Calu3 (cell line): ENCODE results near the gene DERL3. TPM values are rescaled to one million over a fixed set of nuclear protein-coding genes. Genes with fewer than 3 reads are reported as not detected.

Experiments
- BruUV-seq: library from RNA; stranded (reverse); fragments of 400-500 nt; replicated peaks from 2 replicates; lab custom pipeline; 2021; lab: Mats Ljungman, UMichigan
- CTCF ChIA-PET: fragments of 300-600 bp; sonication (Branson Sonifier 250); formaldehyde crosslinking; loops from one replicate; lab custom pipeline; 2022; ENCODE audit warnings: antibody characterized with exemption; lab: Charles Lee
- DNase-seq: peaks from one replicate; pipeline ENCODE4 v3.0.0; 2022
- H3K27ac Mint-ChIP-seq: one replicate; pipeline ENCODE4 v1.8.0; 2022; ENCODE audit warnings: mixed read lengths; ENCODE audit not compliant: unreplicated experiment
- H3K27me3 Mint-ChIP-seq: one replicate; pipeline ENCODE4 v1.8.0; 2022; ENCODE audit warnings: mixed read lengths; ENCODE audit not compliant: unreplicated experiment
- H3K36me3 Mint-ChIP-seq: one replicate; pipeline ENCODE4 v1.8.0; 2022; ENCODE audit warnings: mild to moderate bottlenecking, moderate library complexity, mixed read lengths; ENCODE audit not compliant: insufficient read depth, unreplicated experiment
- H3K4me1 Mint-ChIP-seq: one replicate; pipeline ENCODE4 v1.8.0; 2022; ENCODE audit warnings: mild to moderate bottlenecking, low read depth, mixed read lengths; ENCODE audit not compliant: unreplicated experiment
- H3K4me3 Mint-ChIP-seq: one replicate; pipeline ENCODE4 v1.8.0; 2022; ENCODE audit warnings: mild to moderate bottlenecking, low read depth, moderate library complexity, mixed read lengths; ENCODE audit not compliant: unreplicated experiment
- H3K9me3 Mint-ChIP-seq: one replicate; pipeline ENCODE4 v1.8.0; 2022; ENCODE audit warnings: low read depth, mixed read lengths; ENCODE audit not compliant: unreplicated experiment
- CTCF ChIP-seq: fragments of 200-600 bp; IDR thresholded peaks from one replicate; pipeline ENCODE4 v1.8.0; 2022; ENCODE audit warnings: antibody characterized with exemption; ENCODE audit not compliant: unreplicated experiment
- intact Hi-C: fragments of 100-400 bp; cut with micrococcal nuclease; formaldehyde crosslinking; loops from one replicate; pipeline ENCODE4 v1.10.0; 2022; ENCODE audit not compliant: unreplicated experiment
- total RNA-seq: library from RNA; stranded (reverse); gene quantifications from 2 replicates; pipeline ENCODE4 v1.2.3, GENCODE V29; 2022

Gene DERL3
- total RNA-seq, 1 experiment from 2014 or later: 3.7 TPM

- Mint-ChIP-seq H3K9me3 (no peaks in the 10 kb centered on the region), H3K4me3 (no peak overlapping the region), H3K4me1 (no peaks in the 10 kb centered on the region), H3K27me3 (peaks cover 21% of the 10 kb centered on the region), H3K27ac (no peak overlapping the region), H3K36me3 (peaks cover 8% of the 10 kb centered on the region)
- BruUV-seq: no TSS peak
- CTCF ChIA-PET: interaction anchor here (0.7 kb wide), 1 partner anchor 75 kb away, joined by 3 read pairs; no protein-coding TSS in a partner anchor
- no peak for TF ChIP-seq CTCF
- no peak for DNase-seq
- intact Hi-C loops: loop anchor here (5.0 kb wide), 2 partner anchors 79 to 304 kb away; partner anchors contain the start of gene CHCHD10
These were observed 7.3 kb upstream of the DERL3 start for GRCh38 chr22:23846081-23846469.

- peaks cover 8% of the 10 kb centered on the region for H3K36me3 Mint-ChIP-seq
- H3K27me3 Mint-ChIP-seq: peaks cover 27% of the 10 kb centered on the region
- intact Hi-C loops: loop anchor here (5.0 kb wide), 2 partner anchors 78 to 303 kb away; partner anchors contain the start of gene CHCHD10
- no peaks in the 10 kb centered on the region for H3K9me3 Mint-ChIP-seq
- CTCF ChIA-PET: interaction anchor here (0.6 to 1.5 kb wide), 4 partner anchors 11 to 74 kb away, joined by 3 to 7 read pairs (median 4); partner anchors contain the start of gene SLC2A11
- no peak for DNase-seq
- BruUV-seq: no TSS peak
- TF ChIP-seq CTCF: no peak
- H3K4me1 Mint-ChIP-seq: no peaks in the 10 kb centered on the region
- H3K27ac Mint-ChIP-seq: no peak overlapping the region
- no peak overlapping the region for H3K4me3 Mint-ChIP-seq
These were observed 6.7 kb upstream of the DERL3 start for GRCh38 chr22:23845265-23846080.

- H3K9me3 Mint-ChIP-seq: no peaks in the 10 kb centered on the region
- H3K4me1 Mint-ChIP-seq: peaks cover under 1% of the 10 kb centered on the region
- no peak overlapping the region for H3K27ac Mint-ChIP-seq
- BruUV-seq: no TSS peak
- peaks cover 4% of the 10 kb centered on the region for H3K36me3 Mint-ChIP-seq
- intact Hi-C loops: loop anchor here (5.0 kb wide), 2 partner anchors 77 to 302 kb away; partner anchors contain the start of gene CHCHD10
- no peak for TF ChIP-seq CTCF
- CTCF ChIA-PET: interaction anchor here (0.6 to 1.5 kb wide), 2 partner anchors 12 to 17 kb away, joined by 5 to 7 read pairs; partner anchors contain the start of gene SLC2A11
- DNase-seq: no peak
- no peak overlapping the region for H3K4me3 Mint-ChIP-seq
- H3K27me3 Mint-ChIP-seq: peaks cover 34% of the 10 kb centered on the region
These were observed 6.0 kb upstream of the DERL3 start for GRCh38 chr22:23844739-23845202.

GRCh38 chr22:23842599-23842998, 3.8 kb upstream of the DERL3 start:
- Mint-ChIP-seq H3K27me3 (peaks cover 53% of the 10 kb centered on the region), H3K4me3 (no peak overlapping the region), H3K9me3 (no peaks in the 10 kb centered on the region), H3K36me3 (peaks cover 18% of the 10 kb centered on the region), H3K4me1 (peaks cover 22% of the 10 kb centered on the region), H3K27ac (no peak overlapping the region)
- no peak for TF ChIP-seq CTCF
- no TSS peak for BruUV-seq
- CTCF ChIA-PET: no interaction called here
- intact Hi-C loops: no loop called here
- no peak for DNase-seq
